GM12864 (cell line): ENCODE data around the gene EPB41.
"Not testable (repeated sequence)": the region's sequence is repeated elsewhere in the genome, so short reads cannot be mapped to it uniquely, and the experiment has no call there.

ENCODE experiments used
- DNase-seq: peaks from one replicate; pipeline ENCODE4 v3.0.0-alpha.2; 2011; ENCODE audit warnings: low read depth
- H3K4me3 ChIP-seq: 2 replicates; pipeline ENCODE4 v1.5.1; 2011; ENCODE audit warnings: mild to moderate bottlenecking, low read depth, low read length, control low read depth
- CTCF ChIP-seq: IDR thresholded peaks from 2 replicates; pipeline ENCODE4 v1.5.1; 2011; ENCODE audit warnings: low read depth, mild to moderate bottlenecking, moderate library complexity, low read length, control low read depth, inconsistent platforms; ENCODE audit errors: missing control alignments

The EPB41 gene

GRCh38 chr1:28914228-28915030 lies at the start of gene EPB41:
TSS of gene EPB41 (plus strand) at chr1:28914569. CDS start at chr1:28987438, 72,869 bp downstream.
- no peak for TF ChIP-seq CTCF
- peak; percentile 78 for DNase-seq
- peak within 1 kb of the TSS; percentile 65 for H3K4me3 ChIP-seq

GRCh38 chr1:28864695-28865094 lies 49.7 kb upstream of the EPB41 start:
- DNase-seq: no peak
- no peak overlapping the region for H3K4me3 ChIP-seq
- no peak for TF ChIP-seq CTCF

GRCh38 chr1:28865997-28866650 lies 48.2 kb upstream of the EPB41 start:
- no peak for TF ChIP-seq CTCF
- no peak for DNase-seq
- H3K4me3 ChIP-seq: no peak overlapping the region

- DNase-seq: no peak
- no peak overlapping the region for H3K4me3 ChIP-seq
- TF ChIP-seq CTCF: no peak
These were observed 46.5 kb upstream of the EPB41 start for GRCh38 chr1:28867850-28868249.

GRCh38 chr1:28869952-28870351 lies 44.4 kb upstream of the EPB41 start:
- no peak for DNase-seq
- TF ChIP-seq CTCF: no peak

GRCh38 chr1:28871631-28872401 lies 42.6 kb upstream of the EPB41 start:
- DNase-seq: no peak
- no peak for TF ChIP-seq CTCF
- no peak overlapping the region for H3K4me3 ChIP-seq

More at GRCh38 chr1:28869952-28870351, 44.4 kb upstream of the EPB41 start:
- no peak overlapping the region for H3K4me3 ChIP-seq

GRCh38 chr1:28875134-28875533 lies 39.2 kb upstream of the EPB41 start:
- not testable (repeated sequence) for DNase-seq, H3K4me3 ChIP-seq
